Stimulated activated CD8-positive, alpha-beta memory T cell treated with anti-CD3 and anti-CD28 coated beads, Interleukin-15, amount 100 ng/mL, for 24 hours (primary cell): Measurements from ENCODE around the gene FCN1.

Source experiments
- DNase-seq: peaks from one replicate; pipeline ENCODE4 v3.0.0-alpha.2; 2020; ENCODE audit warnings: low read depth

Gene FCN1

GRCh38 chr9:134951461-134951860 is 33.7 kb upstream of the FCN1 start:
- no peak for DNase-seq

- no peak for DNase-seq
These were observed 32.9 kb upstream of the FCN1 start for GRCh38 chr9:134950386-134951210.

- DNase-seq = no peak
These were observed 32.1 kb upstream of the FCN1 start for GRCh38 chr9:134949681-134950385.

GRCh38 chr9:134948149-134948548 is 30.4 kb upstream of the FCN1 start:
- no peak for DNase-seq

GRCh38 chr9:134947265-134947955 is 29.7 kb upstream of the FCN1 start:
- DNase-seq = no peak

- DNase-seq = no peak
These were observed 29.0 kb upstream of the FCN1 start for GRCh38 chr9:134946663-134947062.

GRCh38 chr9:134945509-134946275 is 28.0 kb upstream of the FCN1 start:
- no peak for DNase-seq

GRCh38 chr9:134944916-134945315 is 27.2 kb upstream of the FCN1 start:
- DNase-seq = no peak

GRCh38 chr9:134944351-134944802 is 26.7 kb upstream of the FCN1 start:
- DNase-seq = no peak

GRCh38 chr9:134943836-134944235 is 26.1 kb upstream of the FCN1 start:
- no peak for DNase-seq

- DNase-seq = no peak
These were observed 25.7 kb upstream of the FCN1 start for GRCh38 chr9:134943411-134943810.

GRCh38 chr9:134942788-134943184 is 25.1 kb upstream of the FCN1 start:
- no peak for DNase-seq

GRCh38 chr9:134942011-134942787 is 24.5 kb upstream of the FCN1 start:
- no peak for DNase-seq

GRCh38 chr9:134940236-134941208 is 22.8 kb upstream of the FCN1 start:
- no peak for DNase-seq

- no peak for DNase-seq
These were observed 22.1 kb upstream of the FCN1 start for GRCh38 chr9:134939836-134940235.

- DNase-seq = no peak
These were observed 21.5 kb upstream of the FCN1 start for GRCh38 chr9:134939080-134939733.

- no peak for DNase-seq
These were observed 20.8 kb upstream of the FCN1 start for GRCh38 chr9:134938346-134939079.

GRCh38 chr9:134937566-134938345 is 20.0 kb upstream of the FCN1 start:
- no peak for DNase-seq
